Measurements from ENCODE around the gene TSPAN4. TPM values are rescaled to one million over a fixed set of nuclear protein-coding genes. Genes with fewer than 3 reads are reported as not detected.

Gene TSPAN4
- total and polyA plus RNA-seq, 2 donors (not counting 1 experiment from before 2014, with no cell fraction given), result 102 to 191 TPM

DNA sequence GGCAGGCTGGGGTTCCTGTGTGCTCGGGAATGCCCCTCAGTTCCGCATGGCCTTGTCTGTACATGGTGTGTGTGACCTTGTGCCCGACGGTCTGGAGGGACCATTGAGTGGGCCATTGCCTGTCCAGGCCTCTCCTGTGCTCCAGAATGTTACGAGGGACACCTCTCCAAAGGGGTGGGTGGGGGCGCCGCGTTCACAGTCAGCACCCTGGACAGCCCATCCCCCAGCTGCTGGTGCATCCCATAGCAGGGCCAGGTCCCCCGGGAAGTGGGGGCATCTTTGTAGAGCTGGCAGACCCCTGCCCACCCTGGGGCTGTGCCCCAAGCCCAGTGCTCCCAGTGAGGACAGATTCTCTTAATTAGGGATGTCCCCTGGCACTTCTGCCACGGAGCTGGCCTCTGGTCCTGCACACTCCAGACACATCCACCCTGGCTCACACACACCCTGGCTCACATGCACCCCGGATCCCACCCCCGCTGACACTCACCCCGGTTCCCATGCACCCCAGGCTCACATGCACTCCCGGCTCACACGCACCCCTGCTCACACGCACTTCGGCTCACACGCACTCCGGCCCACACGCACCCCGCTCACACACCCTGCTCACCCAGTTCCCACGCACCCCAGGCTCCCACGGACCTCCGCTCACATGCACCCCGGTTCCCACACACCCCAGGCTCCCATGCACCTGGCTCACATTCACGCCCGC is 15.6 kb downstream of the TSPAN4 start:
- Histone ChIP-seq H3K9ac (ENCODE audit: insufficient read depth, low read length) (no peak overlapping the region), H4K20me1 (ENCODE audit: control insufficient read depth, extremely low read depth, insufficient read depth, low read length) (no peaks in the 10 kb centered on the region), H3K4me1 (ENCODE audit: control insufficient read depth, extremely low read depth, insufficient read depth, low read length) (peaks cover 18% of the 10 kb centered on the region), H3K4me3 (replicated peaks in 1 of 4; ENCODE audit: control extremely low read depth in 1 of 4, insufficient read depth in 1 of 4, low read depth in 3 of 4, low read length in 4 of 4) (no peak overlapping the region), H3K4me2 (ENCODE audit: extremely low read depth, insufficient read depth, low read length) (no peak overlapping the region), H3K27me3 (ENCODE audit: control insufficient read depth, insufficient read depth, low read length) (no peaks in the 10 kb centered on the region), H3K79me2 (ENCODE audit: control insufficient read depth, insufficient read depth, low read length) (peaks cover 18% of the 10 kb centered on the region), H3K27ac (ENCODE audit: insufficient read depth, low read length) (no peak overlapping the region), H3K9me3 (ENCODE audit: control insufficient read depth, insufficient read depth, low read depth, low read length) (no peaks in the 10 kb centered on the region), H2AFZ (ENCODE audit: low read length) (no peak overlapping the region), H3K36me3 (ENCODE audit: control insufficient read depth, insufficient read depth, low read length) (peaks cover 18% of the 10 kb centered on the region)
- no peak for TF ChIP-seq EZH2 (IDR thresholded peaks at IDR 0.05; ENCODE audit: low read length, missing control alignments)
- TF ChIP-seq, protein P1, sequence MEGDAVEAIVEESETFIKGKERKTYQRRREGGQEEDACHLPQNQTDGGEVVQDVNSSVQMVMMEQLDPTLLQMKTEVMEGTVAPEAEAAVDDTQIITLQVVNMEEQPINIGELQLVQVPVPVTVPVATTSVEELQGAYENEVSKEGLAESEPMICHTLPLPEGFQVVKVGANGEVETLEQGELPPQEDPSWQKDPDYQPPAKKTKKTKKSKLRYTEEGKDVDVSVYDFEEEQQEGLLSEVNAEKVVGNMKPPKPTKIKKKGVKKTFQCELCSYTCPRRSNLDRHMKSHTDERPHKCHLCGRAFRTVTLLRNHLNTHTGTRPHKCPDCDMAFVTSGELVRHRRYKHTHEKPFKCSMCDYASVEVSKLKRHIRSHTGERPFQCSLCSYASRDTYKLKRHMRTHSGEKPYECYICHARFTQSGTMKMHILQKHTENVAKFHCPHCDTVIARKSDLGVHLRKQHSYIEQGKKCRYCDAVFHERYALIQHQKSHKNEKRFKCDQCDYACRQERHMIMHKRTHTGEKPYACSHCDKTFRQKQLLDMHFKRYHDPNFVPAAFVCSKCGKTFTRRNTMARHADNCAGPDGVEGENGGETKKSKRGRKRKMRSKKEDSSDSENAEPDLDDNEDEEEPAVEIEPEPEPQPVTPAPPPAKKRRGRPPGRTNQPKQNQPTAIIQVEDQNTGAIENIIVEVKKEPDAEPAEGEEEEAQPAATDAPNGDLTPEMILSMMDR (conservative IDR thresholded peaks at IDR 0.05 in 1 of 2, IDR thresholded peaks at IDR 0.05 in 1 of 2; ENCODE audit: low read depth in 1 of 2, low read length in 2 of 2), result no peak
- DNase-seq (ENCODE audit: low read depth in 2 of 2), result no peak

DNA sequence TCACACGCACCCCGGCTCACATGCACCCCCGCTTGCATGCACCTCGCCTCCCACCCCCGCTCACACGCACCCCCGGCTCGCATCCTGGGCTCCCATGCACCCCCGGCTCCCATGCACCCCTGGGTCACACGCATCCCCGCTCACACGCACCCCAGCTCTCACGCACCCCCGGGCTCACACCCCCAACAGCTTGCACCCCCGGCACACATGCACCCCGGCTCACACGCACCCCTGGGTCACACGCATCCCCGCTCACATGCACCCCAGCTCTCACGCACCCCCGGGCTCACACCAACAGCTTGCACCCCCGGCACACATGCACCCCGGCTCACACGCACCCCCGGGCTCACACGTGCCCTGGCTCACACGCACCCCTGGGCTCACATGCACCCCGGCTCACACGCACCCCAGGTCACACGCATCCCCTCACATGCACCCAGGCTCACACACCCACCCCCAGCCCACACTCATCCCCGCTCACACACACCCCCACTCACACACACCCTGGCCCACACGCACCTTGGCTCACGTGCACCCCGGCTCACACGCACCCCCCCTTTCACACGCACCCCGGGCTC is 16.2 kb downstream of the TSPAN4 start:
- peaks cover 18% of the 10 kb centered on the region for H3K4me1 ChIP-seq (ENCODE audit: control insufficient read depth, extremely low read depth, insufficient read depth, low read length)
- no peaks in the 10 kb centered on the region for H3K9me3 ChIP-seq (ENCODE audit: control insufficient read depth, insufficient read depth, low read depth, low read length)
- H2AFZ ChIP-seq (ENCODE audit: low read length), result no peak overlapping the region
- peak overlapping the region; percentile 23 for H3K27ac ChIP-seq (ENCODE audit: insufficient read depth, low read length)
- peak overlapping the region; percentile 4 for H3K9ac ChIP-seq (ENCODE audit: insufficient read depth, low read length)
- H3K79me2 ChIP-seq (ENCODE audit: control insufficient read depth, insufficient read depth, low read length), result peaks cover 18% of the 10 kb centered on the region
- TF ChIP-seq, protein P1 (conservative IDR thresholded peaks at IDR 0.05 in 1 of 2, IDR thresholded peaks at IDR 0.05 in 1 of 2; ENCODE audit: low read depth in 1 of 2, low read length in 2 of 2), result no peak
- no peak for TF ChIP-seq EZH2 (IDR thresholded peaks at IDR 0.05; ENCODE audit: low read length, missing control alignments)
- no peaks in the 10 kb centered on the region for H4K20me1 ChIP-seq (ENCODE audit: control insufficient read depth, extremely low read depth, insufficient read depth, low read length)
- peak overlapping the region; percentile 23 for H3K4me2 ChIP-seq (ENCODE audit: extremely low read depth, insufficient read depth, low read length)
- peak overlapping the region in 1 of 4 experiments; percentile 42 for H3K4me3 ChIP-seq (replicated peaks in 1 of 4; ENCODE audit: control extremely low read depth in 1 of 4, insufficient read depth in 1 of 4, low read depth in 3 of 4, low read length in 4 of 4)
- peaks cover 21% of the 10 kb centered on the region for H3K36me3 ChIP-seq (ENCODE audit: control insufficient read depth, insufficient read depth, low read length)
- no peak for DNase-seq (ENCODE audit: low read depth in 2 of 2)
- no peaks in the 10 kb centered on the region for H3K27me3 ChIP-seq (ENCODE audit: control insufficient read depth, insufficient read depth, low read length)

DNA sequence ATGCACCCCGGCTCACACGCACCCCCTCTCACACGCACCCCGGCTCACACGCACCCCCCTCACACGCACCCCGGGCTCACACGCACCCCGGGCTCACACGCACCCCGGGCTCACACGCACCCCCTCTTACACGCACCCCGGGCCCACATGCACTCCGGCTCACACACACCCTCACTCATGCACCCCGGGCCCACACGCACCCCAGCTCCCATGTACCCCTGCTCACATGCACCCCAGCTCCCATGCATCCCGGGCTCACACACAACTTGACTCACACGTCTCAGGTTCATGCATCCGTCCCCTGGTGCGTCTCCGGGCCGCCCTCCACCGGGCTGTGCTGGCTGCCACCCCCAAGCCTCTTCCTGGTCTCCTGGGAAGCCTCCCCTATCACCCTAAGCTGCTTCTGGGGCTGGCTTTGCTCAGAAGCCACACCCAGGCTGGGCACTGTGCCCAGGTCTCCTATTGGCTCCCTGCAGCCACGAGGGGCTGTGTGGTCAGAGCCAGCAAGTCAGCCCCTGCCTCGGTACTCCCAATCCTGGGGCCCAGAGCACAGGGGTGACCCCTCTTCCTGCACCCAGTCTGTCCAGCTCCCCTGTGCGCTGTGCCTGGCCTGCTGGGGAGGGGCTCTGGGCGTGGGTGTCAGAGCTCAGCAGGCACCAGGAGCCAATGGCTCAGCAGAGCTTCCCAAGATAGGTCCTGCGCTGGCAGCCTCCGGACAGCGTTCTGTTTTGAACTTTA is 16.9 kb downstream of the TSPAN4 start:
- Histone ChIP-seq H3K4me1 (ENCODE audit: control insufficient read depth, extremely low read depth, insufficient read depth, low read length) (peaks cover 18% of the 10 kb centered on the region), H3K27ac (ENCODE audit: insufficient read depth, low read length) (peak overlapping the region; percentile 72), H3K36me3 (ENCODE audit: control insufficient read depth, insufficient read depth, low read length) (peaks cover 20% of the 10 kb centered on the region), H4K20me1 (ENCODE audit: control insufficient read depth, extremely low read depth, insufficient read depth, low read length) (no peaks in the 10 kb centered on the region), H3K4me2 (ENCODE audit: extremely low read depth, insufficient read depth, low read length) (peak overlapping the region; percentile 67), H3K4me3 (replicated peaks in 1 of 4; ENCODE audit: control extremely low read depth in 1 of 4, insufficient read depth in 1 of 4, low read depth in 3 of 4, low read length in 4 of 4) (peak overlapping the region in 2 of 4 experiments; percentile 42 to 43), H2AFZ (ENCODE audit: low read length) (no peak overlapping the region), H3K9me3 (ENCODE audit: control insufficient read depth, insufficient read depth, low read depth, low read length) (no peaks in the 10 kb centered on the region), H3K9ac (ENCODE audit: insufficient read depth, low read length) (peak overlapping the region; percentile 49), H3K79me2 (ENCODE audit: control insufficient read depth, insufficient read depth, low read length) (peaks cover 18% of the 10 kb centered on the region), H3K27me3 (ENCODE audit: control insufficient read depth, insufficient read depth, low read length) (no peaks in the 10 kb centered on the region)
- peak; percentile 80 to 94 for DNase-seq (ENCODE audit: low read depth in 2 of 2)
- TF ChIP-seq, protein P1 (conservative IDR thresholded peaks at IDR 0.05 in 1 of 2, IDR thresholded peaks at IDR 0.05 in 1 of 2; ENCODE audit: low read depth in 1 of 2, low read length in 2 of 2), result no peak
- no peak for TF ChIP-seq EZH2 (IDR thresholded peaks at IDR 0.05; ENCODE audit: low read length, missing control alignments)

Measured in fibroblast of lung (primary cell).